SK-N-MC (cell line): ENCODE results near the gene ATXN7L1.

ENCODE experiments used
- EZH2 ChIP-seq: fragments of 200-600 bp; sonication (generic); IDR thresholded peaks from one replicate; pipeline ENCODE4 v1.6.1; 2017; ENCODE audit warnings: antibody characterized with exemption
- FOXP2 ChIP-seq: optimal IDR thresholded peaks from 2 replicates; pipeline ENCODE3; 2011; ENCODE audit warnings: mild to moderate bottlenecking, moderate library complexity; ENCODE audit not compliant: insufficient read depth; ENCODE audit errors: extremely low read length, control extremely low read depth
- POLR2AphosphoS5 ChIP-seq: IDR thresholded peaks from 2 replicates; pipeline ENCODE4 v1.6.1; 2012; ENCODE audit warnings: mild to moderate bottlenecking, low read depth, low read length, borderline replicate concordance

- TF ChIP-seq POLR2AphosphoS5 (no peak), EZH2 (no peak), FOXP2 (no peak)
Observed at GRCh38 chr7:105819559-105819958, 56.8 kb downstream of the ATXN7L1 start.
